Limb (tissue), 2 donors: Measurements from ENCODE around the gene PTPRE.

Experiments used
- DNase-seq, 2 donors: peaks; one replicate each; pipeline ENCODE4 v3.0.0-alpha.2; 2016; ENCODE audit errors: extremely low spot score in 2 of 2

The PTPRE gene

DNA sequence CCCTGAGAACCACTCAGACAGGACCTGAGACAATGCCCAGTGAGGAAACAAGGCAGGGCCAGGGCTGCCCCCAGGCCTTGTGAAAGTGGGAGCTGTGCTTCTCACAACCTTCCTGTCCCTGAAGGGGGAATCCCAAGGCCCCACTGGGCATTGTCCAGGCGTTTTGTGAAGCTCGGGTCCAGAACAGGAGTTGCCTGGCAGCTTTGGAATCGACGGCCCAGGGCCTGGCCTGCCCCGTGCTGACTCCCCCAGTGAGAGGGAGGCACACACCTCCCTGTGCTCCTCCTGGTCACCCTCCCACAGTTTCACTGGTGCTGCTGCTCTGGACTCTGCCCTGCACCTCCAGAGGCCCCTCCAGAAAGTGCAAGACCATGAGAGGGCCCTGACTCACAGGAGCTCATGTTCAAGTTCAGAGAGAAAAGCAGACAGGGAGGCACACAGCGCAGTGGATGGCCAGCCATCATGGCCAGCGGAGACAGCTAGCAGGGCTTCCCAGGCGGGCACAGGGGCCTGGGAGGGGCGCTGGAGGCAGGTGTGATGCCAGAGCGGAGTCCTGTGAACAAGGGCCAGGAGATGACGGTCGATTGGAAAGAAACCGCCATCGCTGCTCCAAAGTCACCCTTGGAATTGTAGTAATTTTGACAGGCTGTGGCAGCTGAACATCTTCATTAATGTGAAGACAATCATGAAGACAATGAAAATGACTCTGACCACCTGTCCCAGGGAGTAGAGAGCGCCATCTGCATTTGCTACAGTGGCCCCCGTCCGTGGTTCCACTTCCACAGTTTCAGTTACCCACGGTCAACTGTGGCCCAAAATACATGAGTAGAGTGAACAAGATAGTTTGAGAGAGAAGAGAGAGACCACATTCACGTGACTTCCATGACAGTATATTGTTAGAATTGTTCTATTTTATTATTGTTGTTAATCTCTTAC lies 115.6 kb downstream of the PTPRE start:
- no peak for DNase-seq

- DNase-seq: no peak
These were observed 117.5 kb downstream of the PTPRE start for GRCh38 chr10:128024426-128024825.

DNA sequence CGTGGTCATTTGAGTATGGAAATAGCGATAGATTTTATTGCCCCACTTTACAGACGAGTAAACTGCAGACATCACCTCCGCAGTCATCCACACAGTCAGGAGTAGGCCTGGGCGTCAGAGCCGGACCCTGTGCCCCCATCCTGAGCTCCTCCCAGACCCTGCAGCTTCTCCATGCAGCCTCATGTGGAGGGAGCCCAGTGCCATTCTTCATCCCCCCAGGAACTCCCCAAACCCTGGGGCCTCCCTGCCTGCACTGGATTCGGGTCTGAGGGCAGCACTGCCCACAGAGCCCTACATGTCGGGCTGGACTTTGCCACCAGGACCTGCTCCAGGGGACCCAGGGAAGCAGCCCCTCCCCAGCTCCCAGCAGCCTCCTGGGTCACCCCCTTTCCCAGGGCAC lies 118.5 kb downstream of the PTPRE start:
- no peak for DNase-seq

DNA sequence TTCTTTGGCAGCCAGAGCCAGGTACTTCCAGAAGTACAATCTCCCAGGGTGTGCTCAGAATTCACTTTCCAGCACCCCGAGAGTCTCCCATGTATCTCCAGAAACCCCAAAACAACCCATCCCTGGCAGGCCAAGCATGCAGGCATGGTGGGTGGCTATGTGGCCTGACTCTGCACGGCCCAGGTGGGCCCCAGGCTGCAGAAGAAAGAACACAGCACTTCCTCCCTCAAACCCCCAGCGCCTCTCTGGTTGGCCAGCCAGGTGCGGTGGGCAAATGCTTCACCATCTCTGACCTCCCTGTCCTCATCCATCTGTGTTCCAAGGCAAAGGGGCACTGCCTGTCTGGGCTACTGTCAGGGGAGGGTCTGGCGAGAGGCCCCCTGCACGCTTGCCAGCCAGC lies 119.0 kb downstream of the PTPRE start:
- no peak for DNase-seq

DNA sequence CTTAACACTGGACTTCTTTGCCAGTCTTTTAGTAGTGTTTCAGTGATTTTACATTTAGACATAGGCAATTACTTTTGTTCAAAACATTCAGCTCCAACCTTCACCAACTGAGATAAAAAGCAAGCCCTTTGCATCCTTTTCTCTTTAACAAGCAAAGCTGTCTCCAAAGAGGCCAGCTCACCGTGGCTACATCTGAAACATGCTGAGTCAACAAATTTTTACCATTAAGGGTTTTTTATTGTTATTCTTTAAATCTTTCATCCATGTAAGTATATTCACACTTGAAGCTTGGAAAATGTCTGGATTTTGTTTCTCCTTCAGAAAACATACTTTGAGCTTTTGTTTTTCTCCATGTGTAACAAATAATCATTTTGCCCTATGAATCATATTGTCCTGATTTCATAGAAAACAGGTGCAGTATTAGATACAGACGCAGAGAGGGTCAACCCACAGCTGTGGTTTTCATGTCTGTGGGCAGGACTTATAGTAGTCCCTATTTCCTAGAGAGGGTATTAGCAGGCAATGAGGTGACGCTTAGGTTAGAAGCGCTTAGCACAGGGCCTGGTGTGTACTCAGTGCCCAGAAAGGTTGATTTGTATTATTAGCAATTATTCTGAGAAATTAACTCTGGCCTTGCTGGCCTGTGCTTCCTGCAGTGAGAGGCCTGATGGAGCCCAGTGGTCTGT lies 119.9 kb downstream of the PTPRE start:
- no peak for DNase-seq

DNA sequence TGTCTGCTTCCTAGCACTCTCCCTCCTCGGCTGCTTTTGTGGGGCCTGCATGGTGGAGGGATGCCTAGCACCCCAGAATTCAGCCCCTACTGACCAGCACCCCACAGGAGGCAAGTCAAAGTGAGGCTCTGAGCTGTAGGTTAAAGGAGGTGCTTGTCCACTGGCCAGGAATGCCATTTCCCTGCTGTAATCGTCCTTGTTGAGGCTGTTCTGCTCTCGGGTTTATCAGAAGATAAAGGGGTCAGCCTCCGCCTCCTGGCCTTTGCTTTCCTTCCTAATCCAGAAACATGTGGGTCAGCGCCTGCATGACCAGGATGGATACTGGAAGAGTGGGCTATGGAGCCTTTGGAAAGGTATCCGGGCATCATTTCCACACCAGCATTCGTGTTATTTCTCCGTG lies 120.4 kb downstream of the PTPRE start:
- no peak for DNase-seq

DNA sequence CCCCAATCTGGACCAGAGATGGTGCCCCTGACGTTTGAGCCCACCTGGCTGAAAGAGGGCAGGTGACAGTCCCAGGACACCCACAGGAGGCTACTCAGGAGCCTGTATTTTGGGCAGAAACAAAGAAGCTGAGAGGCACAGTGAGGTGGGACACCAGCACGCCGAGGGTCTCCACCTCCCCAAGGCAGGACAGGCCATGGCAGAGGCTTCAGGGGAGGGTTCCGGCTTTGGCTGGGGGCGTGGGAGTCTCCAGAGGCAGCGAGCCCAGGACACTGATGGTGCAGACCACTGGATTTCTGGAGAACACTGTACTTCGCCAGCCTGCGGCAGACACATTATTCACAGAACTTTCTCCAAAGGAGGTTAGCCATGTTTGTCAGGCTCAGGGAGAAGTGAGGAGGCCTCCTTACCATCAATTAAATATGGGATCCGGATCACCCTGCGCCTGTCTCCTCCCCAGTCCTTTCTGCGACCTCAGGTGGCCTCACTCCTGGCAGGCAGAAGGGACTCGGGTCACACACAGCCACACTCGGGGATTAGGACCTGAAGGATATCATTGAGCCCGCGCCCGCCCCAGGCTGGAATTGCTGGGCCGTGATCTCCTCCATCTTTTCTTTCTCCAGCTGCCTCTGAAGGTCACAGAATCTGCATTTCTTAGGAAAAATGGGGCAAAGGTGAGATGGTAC lies 121.1 kb downstream of the PTPRE start:
- no peak for DNase-seq

GRCh38 chr10:128028508-128029289 lies 121.8 kb downstream of the PTPRE start:
- DNase-seq: no peak

GRCh38 chr10:128029290-128029651 lies 122.4 kb downstream of the PTPRE start:
- no peak for DNase-seq

DNA sequence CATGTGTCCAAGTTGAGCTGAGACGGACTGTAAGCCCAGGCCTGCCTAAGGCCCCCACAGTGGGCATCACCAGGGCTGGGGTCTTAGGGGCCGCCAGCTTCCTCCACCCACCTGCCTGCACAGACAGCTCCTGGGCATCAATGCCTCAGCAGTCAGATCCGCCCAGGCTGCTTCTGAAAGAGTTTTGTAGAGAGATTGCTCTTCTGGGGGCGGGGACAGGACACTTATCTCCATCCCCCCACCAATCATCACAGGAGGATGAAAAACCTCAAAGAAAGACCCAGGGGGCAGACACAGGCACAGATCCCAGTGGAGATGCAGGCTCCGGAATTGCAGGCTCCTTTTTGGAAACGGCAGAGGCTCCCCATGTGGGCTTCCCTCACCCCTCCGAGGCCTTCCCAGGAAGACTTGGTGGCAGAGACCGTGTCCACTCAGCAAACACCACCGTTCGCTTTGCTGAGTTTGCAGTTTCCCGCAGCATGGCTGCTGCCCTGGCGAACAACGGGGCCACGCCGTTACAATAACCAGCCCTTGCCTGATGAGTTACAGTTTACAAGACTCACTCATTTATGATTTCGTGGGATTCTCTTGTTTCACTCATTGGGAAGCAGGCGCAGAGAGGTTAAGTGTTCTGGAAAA lies 122.9 kb downstream of the PTPRE start:
- DNase-seq: no peak

- DNase-seq: no peak
These were observed 123.7 kb downstream of the PTPRE start for GRCh38 chr10:128030498-128031072.

GRCh38 chr10:128031216-128031615 lies 124.3 kb downstream of the PTPRE start:
- no peak for DNase-seq

DNA sequence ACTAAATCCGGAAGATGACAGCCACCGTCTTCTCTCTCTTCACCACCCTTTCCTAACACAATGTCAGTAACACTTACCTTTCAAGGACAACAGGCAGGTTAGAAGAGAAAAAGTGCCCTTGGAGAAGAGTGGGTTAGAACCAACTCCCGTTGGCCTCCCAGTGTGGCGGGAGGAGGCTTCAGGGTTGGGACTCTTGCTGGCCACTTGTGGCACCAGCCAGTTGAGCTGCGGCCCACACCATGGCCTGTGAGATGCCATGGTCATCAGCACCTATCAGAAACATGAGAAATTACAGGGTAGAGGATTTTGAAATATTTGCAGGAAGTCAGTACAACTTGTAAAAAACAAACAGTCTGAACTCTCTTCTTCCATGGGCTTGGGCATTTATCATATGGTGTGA lies 125.6 kb downstream of the PTPRE start:
- no peak for DNase-seq

DNA sequence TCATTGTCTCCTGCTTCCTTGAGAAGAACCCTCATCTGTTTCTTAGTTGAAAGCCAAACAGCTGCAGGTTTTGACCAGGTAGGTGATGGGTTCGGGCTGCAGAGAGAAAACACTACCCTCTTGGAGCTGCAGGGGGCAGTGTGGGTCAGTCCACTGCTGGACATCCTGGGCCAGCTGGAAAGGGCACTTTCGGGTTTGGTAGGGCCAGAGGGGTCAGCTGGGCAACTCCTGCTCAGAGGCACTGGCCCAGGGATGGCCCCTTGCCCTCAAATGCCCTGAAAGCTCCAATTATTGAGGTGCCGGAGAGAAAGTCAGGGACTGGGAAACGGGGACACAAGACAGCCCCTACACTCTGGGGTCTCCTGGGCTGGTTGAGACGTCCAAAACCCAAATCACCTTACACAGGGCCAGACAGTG lies 128.7 kb downstream of the PTPRE start:
- no peak for DNase-seq

GRCh38 chr10:128036011-128036615 lies 129.2 kb downstream of the PTPRE start:
- DNase-seq: no peak

DNA sequence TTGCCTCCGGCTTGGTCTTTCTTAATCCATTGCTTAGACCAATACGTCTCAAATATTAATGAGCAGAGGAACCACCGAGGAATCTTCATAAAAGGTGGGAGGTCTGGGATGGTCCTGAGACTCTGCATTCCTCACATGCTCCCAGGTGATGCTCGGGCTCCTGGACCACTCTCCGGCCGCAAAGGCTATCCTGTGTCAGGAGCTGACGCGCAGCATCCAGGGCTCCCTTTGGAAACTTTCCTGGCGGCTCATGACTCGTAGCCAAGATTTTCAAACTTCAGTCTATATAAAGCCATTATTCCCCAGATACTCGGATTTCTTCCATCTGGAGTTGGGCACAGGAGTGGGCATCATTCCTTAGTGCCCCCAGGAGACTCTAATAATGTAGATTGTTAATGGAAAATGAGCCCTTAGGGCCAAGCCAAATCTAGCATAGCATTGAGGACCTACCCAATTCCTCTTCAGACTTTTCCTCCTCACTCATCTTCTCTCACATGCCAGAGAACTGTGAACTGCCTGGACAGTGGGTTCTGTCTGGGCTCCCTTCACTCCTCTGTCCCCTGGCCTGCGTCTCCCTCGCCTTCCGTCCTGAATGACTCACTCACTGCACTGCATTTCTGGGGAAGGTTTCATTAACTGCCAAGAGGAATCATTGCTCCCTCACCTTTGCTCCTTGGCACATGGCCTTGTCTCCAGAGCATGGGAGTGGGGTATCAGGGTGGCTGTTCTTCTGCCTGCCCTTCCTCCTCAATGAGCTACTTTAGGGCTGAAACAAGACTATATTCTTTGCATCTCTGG lies 130.0 kb downstream of the PTPRE start:
- no peak for DNase-seq

- DNase-seq: no peak
These were observed 133.2 kb downstream of the PTPRE start for GRCh38 chr10:128040096-128040495.

- no peak for DNase-seq
These were observed 133.8 kb downstream of the PTPRE start for GRCh38 chr10:128040681-128041080.

- DNase-seq: no peak
These were observed 135.3 kb downstream of the PTPRE start for GRCh38 chr10:128042131-128042610.
